Melanocyte of skin (primary cell): Measurements from ENCODE around the gene HS3ST1. TPM values are rescaled to one million over a fixed set of nuclear protein-coding genes. Genes with fewer than 3 reads are reported as not detected.

Source experiments
- small RNA-seq, 2 donors: library from RNA; depleted of rRNA; stranded (forward); fragments of <200 nt; gene quantifications; one replicate each; pipeline ENCODE3, GENCODE V24; 2012
- total RNA-seq, 2 donors: library from RNA; depleted of rRNA; stranded (reverse); fragments of >200 nt; gene quantifications; 2 replicates each; pipeline ENCODE4 v1.2.3, GENCODE V29; 2012

The HS3ST1 gene
- under 1 TPM; under 0.01 TPM for total RNA-seq

GRCh38 chr4:11428231-11428898, at the start of gene HS3ST1:
TSS of gene HS3ST1 (minus strand) at chr4:11428894. CDS start at chr4:11400005, 28,889 bp downstream.

Small RNAs within 50 kb of the gene (small RNA-seq; reads per million reads assigned to genes)
- gene MIR572: 0 reads per million in 2 donors
- 0 reads per million in 2 donors for gene RNA5SP156
